Ovary (tissue), 3 donors: ENCODE data around the gene FAM13C.

Experiments
- CTCF ChIP-seq, 3 donors: fragments of 450-650 bp in 2 of 3; fragments of 200-600 bp in 1 of 3; IDR thresholded peaks; one replicate each; pipeline versions ENCODE4 v1.5.1 to v1.8.0; 2016 to 2022; ENCODE audit warnings: antibody characterized with exemption in 3 of 3, mild to moderate bottlenecking in 1 of 3
- EP300 ChIP-seq: sonication (generic); formaldehyde crosslinking; IDR thresholded peaks from one replicate; pipeline ENCODE4 v1.6.1; 2017; ENCODE audit warnings: antibody characterized with exemption
- POLR2A ChIP-seq: fragments of 450-650 bp; IDR thresholded peaks from one replicate; pipeline ENCODE4 v1.6.1; 2017; ENCODE audit warnings: antibody characterized with exemption, mild to moderate bottlenecking, moderate library complexity
- donor health status: DM: no; HTN: no; CAD: no.

GRCh38 chr10:59301067-59301754 lies 61.1 kb downstream of the FAM13C start:
- TF ChIP-seq EP300 (no peak), CTCF (IDR thresholded peaks at IDR 0.05) (no peak), POLR2A (no peak)
